T-cell (primary cell): Measurements from ENCODE around the gene NRAS. TPM values are rescaled to one million over a fixed set of nuclear protein-coding genes. Genes with fewer than 3 reads are reported as not detected.

Experiments
- ATAC-seq, 4 experiments: fragments of 200-7000 bp in 3 of 4; fragments of 150-1000 bp in 1 of 4; cut with Tn5 transposase; replicated peaks in 1 of 4; 1 replicate in 3 of 4; 2 replicates in 1 of 4; pipeline ENCODE4 v1.10.0; 2021; ENCODE audit warnings: moderate library complexity in 3 of 4, mild to moderate bottlenecking in 2 of 4, moderate number of reproducible peaks in 1 of 4
- CTCF ChIA-PET, 2 donors: fragments of 300-600 bp; sonication (Branson Sonifier 250); formaldehyde crosslinking; loops; one replicate each; lab custom pipeline; 2022; ENCODE audit warnings: antibody characterized with exemption in 2 of 2; lab: Charles Lee
- POLR2A ChIA-PET, 2 donors: fragments of 300-600 bp; sonication (Branson Sonifier 250); formaldehyde crosslinking; loops; one replicate each; lab custom pipeline; 2022; ENCODE audit warnings: antibody characterized with exemption in 2 of 2; lab: Charles Lee
- DNase-seq, 35 experiments: peaks; one replicate each; pipeline versions ENCODE4 v3.0.0 to v3.0.0-alpha.2; 2013 to 2023
- H3K27ac ChIP-seq: one replicate; pipeline ENCODE4 v1.5.1; 2013; ENCODE audit warnings: low read length
- H3K27me3 ChIP-seq, 2 experiments: replicated peaks in 1 of 2; 1 replicate in 1 of 2; 2 replicates in 1 of 2; pipeline versions ENCODE4 v1.6.1 to v1.7.0; 2013; ENCODE audit warnings: low read length in 1 of 2, mixed read lengths in 1 of 2; ENCODE audit not compliant: control insufficient read depth in 2 of 2, insufficient read depth in 2 of 2; ENCODE audit errors: extremely low read depth in 1 of 2
- H3K36me3 ChIP-seq, 2 donors: 1 replicate in 1 of 2; 2 replicates in 1 of 2; pipeline versions ENCODE4 v1.6.1 to v1.7.0; 2013; ENCODE audit warnings: low read length in 1 of 2; ENCODE audit not compliant: control insufficient read depth in 2 of 2, insufficient read depth in 1 of 2; ENCODE audit errors: extremely low read depth in 1 of 2
- H3K4me1 ChIP-seq, 2 experiments: 1 replicate in 1 of 2; 2 replicates in 1 of 2; pipeline versions ENCODE4 v1.6.1 to v1.7.0; 2013; ENCODE audit warnings: low read length in 2 of 2, mixed read lengths in 1 of 2; ENCODE audit not compliant: insufficient read depth in 2 of 2, control insufficient read depth in 1 of 2; ENCODE audit errors: extremely low read depth in 1 of 2
- H3K4me3 ChIP-seq, 2 donors: 1 replicate in 1 of 2; 2 replicates in 1 of 2; pipeline versions ENCODE4 v1.5.1 to v1.7.0; 2013; ENCODE audit warnings: mild to moderate bottlenecking in 2 of 2, low read length in 1 of 2, moderate library complexity in 1 of 2; ENCODE audit not compliant: control insufficient read depth in 1 of 2; ENCODE audit errors: extremely low read depth in 1 of 2
- H3K9me3 ChIP-seq: 2 replicates; pipeline ENCODE4 v1.7.0; 2013
- H3K27ac Mint-ChIP-seq, 2 donors: one replicate each; pipeline ENCODE4 v1.8.0; 2020 to 2021; ENCODE audit warnings: mild to moderate bottlenecking in 2 of 2, mixed read lengths in 2 of 2
- H3K27me3 Mint-ChIP-seq, 2 donors: one replicate each; pipeline ENCODE4 v1.8.0; 2021 to 2022; ENCODE audit warnings: mixed read lengths in 2 of 2
- H3K36me3 Mint-ChIP-seq: one replicate; pipeline ENCODE4 v1.8.0; 2021; ENCODE audit warnings: mixed read lengths
- H3K4me1 Mint-ChIP-seq, 3 donors: one replicate each; pipeline ENCODE4 v1.8.0; 2020 to 2022; ENCODE audit warnings: mixed read lengths in 3 of 3, mild to moderate bottlenecking in 1 of 3
- H3K4me3 Mint-ChIP-seq, 3 donors: one replicate each; pipeline ENCODE4 v1.8.0; 2020 to 2022; ENCODE audit warnings: mild to moderate bottlenecking in 3 of 3, mixed read lengths in 3 of 3, moderate library complexity in 3 of 3
- H3K9me3 Mint-ChIP-seq, 3 donors: one replicate each; pipeline ENCODE4 v1.8.0; 2020 to 2022; ENCODE audit warnings: mixed read lengths in 3 of 3
- WGBS: methylation state at CpG from one replicate; pipeline ENCODE4 v1.1.5; 2013; ENCODE audit warnings: missing lambda C conversion rate; ENCODE audit not compliant: insufficient coverage; 5-methylcytosine and 5-hydroxymethylcytosine counted together
- total RNA-seq, 35 experiments: library from RNA in 6 of 35; stranded (reverse) in 6 of 35; fragments of 120-200 nt in 1 of 35; gene quantifications; one replicate each; pipeline versions ENCODE4 v1.2.1 to v1.2.4 and lab custom pipeline; 2013 to 2026

Gene NRAS
- total RNA-seq, 5 donors from 2014 or later (not counting 1 experiment from before 2014, with no cell fraction given): 19.9 to 29.7 (median 22.1) TPM

GRCh38 chr1:114660238-114660637 is 56.3 kb downstream of the NRAS start:
- no peak overlapping the region for H3K27ac ChIP-seq
- H3K4me3 ChIP-seq: no peak overlapping the region
- H3K27me3 ChIP-seq: peaks cover 0 to 3% of the 10 kb centered on the region in 2 experiments
- no peak for DNase-seq
- no peaks in the 10 kb centered on the region for H3K36me3 Mint-ChIP-seq
- H3K9me3 Mint-ChIP-seq: no peaks in the 10 kb centered on the region
- H3K4me1 ChIP-seq: no peaks in the 10 kb centered on the region
- H3K27me3 Mint-ChIP-seq: peaks cover 19 to 20% of the 10 kb centered on the region in 2 donors
- ChIA-PET CTCF (interaction anchor here in 1 of 2 donors (0.5 to 0.6 kb wide), 2 partner anchors 81 to 1032 kb away, joined by 3 read pairs; no protein-coding TSS in a partner anchor), POLR2A (no interaction called here)
- no peak overlapping the region for H3K27ac Mint-ChIP-seq
- H3K4me3 Mint-ChIP-seq: no peak overlapping the region
- WGBS: no CpG with 5 or more reads among the region's 2 CpGs
- ATAC-seq: no peak
- no peaks in the 10 kb centered on the region for H3K36me3 ChIP-seq
- H3K4me1 Mint-ChIP-seq: no peaks in the 10 kb centered on the region
- no peaks in the 10 kb centered on the region for H3K9me3 ChIP-seq

Other genes starting within 250 kb of the NRAS start
- gene TRIM33, start 205.6 kb downstream of the NRAS start, total RNA-seq: 10 to 100 TPM; 41.6 to 60.6 (median 47.3) TPM
- 10 to 100 TPM; 29.6 to 77.7 (median 32.4) TPM for gene BCAS2, start 135.2 kb downstream of the NRAS start, total RNA-seq
- 1 to 10 TPM in 1 of 5 donors, under 1 TPM in 4; 0.61 to 1.5 (median 0.79) TPM for gene DENND2C, start 46.7 kb downstream of the NRAS start, total RNA-seq
- under 1 TPM in 1 of 5 donors, not detected in 4; 0.33 TPM for gene AMPD1, start 21.2 kb downstream of the NRAS start, total RNA-seq
- gene CSDE1, start 41.2 kb upstream of the NRAS start, total RNA-seq: 100 to 1,000 TPM; 384 to 623 (median 411) TPM
- 10 to 100 TPM; 46.4 to 51.2 (median 49.0) TPM for gene SIKE1, start 63.9 kb upstream of the NRAS start, total RNA-seq
- gene SYCP1, start 138.1 kb upstream of the NRAS start, total RNA-seq: not detected